HepG2 (cell line): Measurements from ENCODE around the gene CARMIL3. TPM values are rescaled to one million over a fixed set of nuclear protein-coding genes. Genes with fewer than 3 reads are reported as not detected.
A peak's percentile ranks its signal among the peaks of the same experiment; 100 is the strongest.

ENCODE experiments used
- AGO1 ChIP-seq: fragments of 200-400 bp; formaldehyde crosslinking; IDR thresholded peaks from 2 replicates; pipeline ENCODE4 v1.6.1; 2017; ENCODE audit warnings: mild to moderate bottlenecking, low read depth, low read length, moderate library complexity; ENCODE audit not compliant: poor library complexity, severe bottlenecking
- ARHGAP35 ChIP-seq: sonication (generic); formaldehyde crosslinking; IDR thresholded peaks from 2 replicates; pipeline ENCODE4 v1.9.0; 2022; ENCODE audit warnings: mild to moderate bottlenecking, inconsistent platforms, moderate library complexity, missing genetic modification reagents, borderline replicate concordance
- ESRRA ChIP-seq: sonication (generic); formaldehyde crosslinking; IDR thresholded peaks from 2 replicates; pipeline ENCODE4 v1.5.1; 2020; ENCODE audit warnings: mild to moderate bottlenecking, low read depth, missing genetic modification reagents
- FOXP1 ChIP-seq, 2 experiments: fragments of 450-650 bp in 1 of 2; IDR thresholded peaks; 2 replicates each; pipeline ENCODE4 v1.6.1; 2017 to 2018; ENCODE audit warnings: antibody characterized with exemption in 1 of 2
- JARID2 ChIP-seq: sonication (generic); formaldehyde crosslinking; IDR thresholded peaks from 2 replicates; pipeline ENCODE4 v1.8.1; 2023; ENCODE audit warnings: missing genetic modification reagents, inconsistent platforms; ENCODE audit not compliant: insufficient replicate concordance
- MTF1 ChIP-seq: sonication (generic); formaldehyde crosslinking; IDR thresholded peaks from 2 replicates; pipeline ENCODE4 v1.5.0; 2020; ENCODE audit warnings: missing genetic modification reagents
- NCOA2 ChIP-seq: sonication (generic); formaldehyde crosslinking; IDR thresholded peaks from 2 replicates; pipeline ENCODE4 v1.8.0; 2022; ENCODE audit warnings: inconsistent platforms
- SKI ChIP-seq: fragments of 450-650 bp; IDR thresholded peaks from one replicate; pipeline ENCODE4 v1.6.1; 2018; ENCODE audit warnings: mild to moderate bottlenecking; ENCODE audit not compliant: partially characterized antibody
- SNAPC5 ChIP-seq: sonication (generic); formaldehyde crosslinking; IDR thresholded peaks from 2 replicates; pipeline ENCODE4 v1.8.1; 2023; ENCODE audit warnings: mild to moderate bottlenecking, missing genetic modification reagents, borderline replicate concordance
- SRSF4 ChIP-seq: fragments of 200-400 bp; formaldehyde crosslinking; IDR thresholded peaks from one replicate; pipeline ENCODE4 v1.6.1; 2018; ENCODE audit warnings: mild to moderate bottlenecking, low read depth, low read length, moderate library complexity; ENCODE audit not compliant: poor library complexity, severe bottlenecking
- TRIM22 ChIP-seq: fragments of 450-650 bp; IDR thresholded peaks from 2 replicates; pipeline ENCODE4 v1.6.1; 2017
- ZKSCAN5 ChIP-seq: sonication (generic); formaldehyde crosslinking; IDR thresholded peaks from 2 replicates; pipeline ENCODE4 v1.5.1; 2020; ENCODE audit warnings: mild to moderate bottlenecking, missing genetic modification reagents
- ZNF18 ChIP-seq: sonication (generic); formaldehyde crosslinking; IDR thresholded peaks from 2 replicates; pipeline ENCODE4 v1.8.0; 2022; ENCODE audit warnings: mild to moderate bottlenecking, missing genetic modification reagents; ENCODE audit not compliant: insufficient replicate concordance
- ZNF180 ChIP-seq: sonication (generic); formaldehyde crosslinking; IDR thresholded peaks from 2 replicates; pipeline ENCODE4 v1.4.0; 2020; ENCODE audit warnings: low read depth, missing genetic modification reagents, borderline replicate concordance
- ZNF383 ChIP-seq: sonication (generic); formaldehyde crosslinking; IDR thresholded peaks from 2 replicates; pipeline ENCODE4 v1.4.0; 2020; ENCODE audit warnings: missing genetic modification reagents, mild to moderate bottlenecking, borderline replicate concordance
- ZNF562 ChIP-seq: sonication (generic); formaldehyde crosslinking; IDR thresholded peaks from 2 replicates; pipeline ENCODE4 v1.8.0; 2022; ENCODE audit warnings: missing genetic modification reagents, borderline replicate concordance
- ZNF776 ChIP-seq: sonication (generic); formaldehyde crosslinking; IDR thresholded peaks from 2 replicates; pipeline ENCODE4 v1.4.0; 2020; ENCODE audit warnings: mild to moderate bottlenecking, missing genetic modification reagents
- ZSCAN5A ChIP-seq: sonication (generic); formaldehyde crosslinking; IDR thresholded peaks from 2 replicates; pipeline ENCODE4 v1.8.0; 2022; ENCODE audit warnings: mild to moderate bottlenecking, missing genetic modification reagents, borderline replicate concordance
- ZXDC ChIP-seq: sonication (generic); formaldehyde crosslinking; IDR thresholded peaks from 2 replicates; pipeline ENCODE4 v1.5.0; 2020; ENCODE audit warnings: mild to moderate bottlenecking, missing genetic modification reagents
- polyA plus RNA-seq, 8 experiments: library from polyadenylated mRNA; depleted of rRNA in 3 of 8; stranded (reverse) in 7 of 8; unstranded in 1 of 8; fragments of >200 nt; fragmentation: Illumina TruSeq in 4 of 8; extraction: Trizol in 4 of 8; gene quantifications; 2 replicates each; pipeline versions ENCODE4 v1.2.1 to v1.2.3, GENCODE V29; 2011 to 2016; ENCODE audit warnings: low read depth in 4 of 8, missing spikeins in 1 of 8, mixed read lengths in 1 of 8; ENCODE audit not compliant: insufficient read depth in 1 of 8
- total RNA-seq, 5 experiments: library from RNA; depleted of rRNA; stranded (reverse); fragments of >200 nt; fragmentation: Illumina TruSeq; extraction: Trizol; gene quantifications; 2 replicates each; pipeline ENCODE4 v1.2.3, GENCODE V29; 2016; ENCODE audit warnings: low read depth in 1 of 5

CARMIL3 gene
- total and polyA plus RNA-seq, 2 of the 13 experiments (the other 11 are each of a cell fraction or from before 2014, with no cell fraction given), result 0.27 to 0.55 TPM

GRCh38 chr14:24093901-24094840 is 42.4 kb downstream of the CARMIL3 start, which contains the start of gene PCK2 (continued):
- TF ChIP-seq ZSCAN5A (peak; percentile 99), ARHGAP35 (CRISPR knock-in tag) (peak; percentile 97), MTF1 (CRISPR knock-in tag) (peak; percentile 90), AGO1 (peak; percentile 78), NCOA2 (CRISPR knock-in tag) (peak; percentile 82), ZNF562 (CRISPR knock-in tag) (no peak), SNAPC5 (CRISPR knock-in tag) (peak; percentile 96; the same call in 1 of the 2 replicates), ZNF383 (no peak), ZNF776 (CRISPR knock-in tag) (peak; percentile 98), SRSF4 (peak; percentile 99), SKI (peak; percentile 91), ZNF180 (CRISPR knock-in tag) (peak; percentile 95; the same call in 1 of the 2 replicates), ESRRA (CRISPR knock-in tag) (peak; percentile 57), ZKSCAN5 (CRISPR knock-in tag) (no peak; the same call in 1 of the 2 replicates), ZNF18 (no peak), JARID2 (peak; percentile 93), FOXP1 (IDR thresholded peaks at IDR 0.05) (no peak), FOXP1 (CRISPR knock-in tag; IDR thresholded peaks at IDR 0.05) (peak; percentile 56), TRIM22 (no peak), ZXDC (no peak)
